Omental fat pad (tissue), 4 donors: Measurements from ENCODE around the gene FAM234A. TPM values are rescaled to one million over a fixed set of nuclear protein-coding genes. Genes with fewer than 3 reads are reported as not detected.

Source experiments
- ATAC-seq: fragments of 150-250 bp; one replicate; pipeline ENCODE4 v1.9.1; 2016; ENCODE audit warnings: mild to moderate bottlenecking, moderate library complexity; ENCODE audit not compliant: low FRiP score
- DNase-seq: peaks from one replicate; pipeline ENCODE4 v3.0.0-alpha.2; 2019; ENCODE audit warnings: low spot score
- CTCF ChIP-seq, 3 donors: fragments of 450-650 bp; IDR thresholded peaks; one replicate each; pipeline ENCODE4 v1.5.1; 2016 to 2017; ENCODE audit warnings: antibody characterized with exemption in 3 of 3, mild to moderate bottlenecking in 3 of 3, moderate library complexity in 2 of 3
- total RNA-seq, 4 donors: library from RNA; depleted of rRNA; stranded (reverse); fragments of >200 nt; gene quantifications; one replicate each; pipeline ENCODE4 v1.1.0, GENCODE V29; 2016

Gene FAM234A
- total RNA-seq, 4 donors from 2014 or later: 48.5 to 119 (median 69.3) TPM

DNA sequence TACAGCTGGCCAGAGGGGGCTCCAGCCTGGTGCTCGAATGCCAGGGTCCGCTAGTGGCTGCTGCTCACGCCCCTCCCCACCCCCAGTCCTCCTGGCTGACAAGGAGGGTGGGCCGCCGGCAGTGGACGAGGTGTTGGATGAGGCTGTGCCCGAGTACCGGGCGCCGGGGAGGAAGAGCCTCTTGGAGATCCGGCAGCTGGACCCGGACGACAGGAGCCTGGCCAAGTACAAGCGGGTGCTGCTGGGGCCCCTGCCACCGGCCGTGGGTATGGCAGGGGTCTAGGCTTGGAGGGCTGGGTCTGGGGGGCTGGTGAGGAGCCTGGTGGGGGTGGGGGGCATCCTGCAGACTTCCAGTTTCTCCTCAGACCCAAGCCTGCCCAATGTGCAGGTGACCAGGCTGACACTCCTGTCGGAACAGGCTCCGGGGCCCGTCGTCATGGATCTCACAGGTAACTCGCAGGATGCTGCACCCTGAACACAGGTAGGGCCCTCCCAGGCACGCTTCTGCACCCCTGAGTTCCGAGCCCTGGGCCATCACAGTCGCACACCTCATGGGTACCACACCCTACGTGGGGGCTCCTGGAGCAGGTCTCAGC is 47.1 kb downstream of the FAM234A start:
- ATAC-seq (no peak), DNase-seq (no peak)
- TF ChIP-seq CTCF (IDR thresholded peaks at IDR 0.05): no peak

DNA sequence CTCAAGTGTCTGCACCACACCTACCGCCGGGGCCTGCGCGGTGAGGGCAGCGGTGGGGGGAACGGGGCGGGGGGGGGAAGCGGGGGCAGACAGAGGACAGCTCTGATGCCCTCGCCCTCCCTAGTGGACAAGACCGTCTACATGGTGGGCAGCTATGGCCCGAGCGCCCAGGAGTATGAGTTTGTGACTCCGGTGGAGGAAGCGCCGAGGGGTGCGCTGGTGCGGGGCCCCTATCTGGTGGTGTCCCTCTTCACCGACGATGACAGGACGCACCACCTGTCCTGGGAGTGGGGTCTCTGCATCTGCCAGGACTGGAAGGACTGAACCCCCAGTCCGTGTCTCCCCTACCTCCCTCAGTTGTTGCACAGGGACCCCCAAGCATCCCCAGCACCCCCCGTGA is 47.9 kb downstream of the FAM234A start:
- no peak for DNase-seq
- TF ChIP-seq CTCF (IDR thresholded peaks at IDR 0.05): no peak
- no peak for ATAC-seq

GRCh38 chr16:283033-283805 is 48.6 kb downstream of the FAM234A start, which contains the start of gene PDIA2:
Gene PDIA2 (plus strand): TSS chr16:283164. CDS start chr16:283170, 6 bp downstream.
- no peak for ATAC-seq
- no peak for DNase-seq
- no peak for TF ChIP-seq CTCF (IDR thresholded peaks at IDR 0.05)

DNA sequence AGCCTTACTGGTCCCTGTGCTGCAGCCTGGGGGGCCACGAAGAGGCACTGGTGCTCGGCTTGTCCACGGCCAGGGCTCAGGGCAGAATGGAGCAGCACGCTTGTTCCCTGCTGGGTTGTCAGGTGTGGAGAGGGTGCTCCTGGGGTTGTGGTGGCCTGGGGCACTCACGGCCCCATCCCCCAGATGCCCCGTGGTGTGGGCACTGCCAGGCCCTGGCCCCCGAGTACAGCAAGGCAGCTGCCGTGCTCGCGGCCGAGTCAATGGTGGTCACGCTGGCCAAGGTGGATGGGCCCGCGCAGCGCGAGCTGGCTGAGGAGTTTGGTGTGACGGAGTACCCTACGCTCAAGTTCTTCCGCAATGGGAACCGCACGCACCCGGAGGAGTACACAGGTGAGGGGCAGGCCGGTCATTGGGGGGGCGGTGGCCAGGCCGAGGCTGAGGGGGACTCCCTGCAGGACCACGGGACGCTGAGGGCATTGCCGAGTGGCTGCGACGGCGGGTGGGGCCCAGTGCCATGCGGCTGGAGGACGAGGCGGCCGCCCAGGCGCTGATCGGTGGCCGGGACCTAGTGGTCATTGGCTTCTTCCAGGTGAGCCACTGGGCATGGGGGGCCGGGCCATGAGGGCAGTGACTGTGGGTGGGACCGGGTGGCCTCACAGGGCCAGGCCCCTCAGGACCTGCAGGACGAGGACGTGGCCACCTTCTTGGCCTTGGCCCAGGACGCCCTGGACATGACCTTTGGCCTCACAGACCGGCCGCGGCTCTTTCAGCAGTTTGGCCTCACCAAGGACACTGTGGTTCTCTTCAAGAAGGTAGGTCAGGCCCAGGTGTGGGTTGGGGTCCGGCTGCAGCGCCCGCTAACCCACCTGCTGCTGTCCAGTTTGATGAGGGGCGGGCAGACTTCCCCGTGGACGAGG is 49.8 kb downstream of the FAM234A start:
- TF ChIP-seq CTCF (IDR thresholded peaks at IDR 0.05): no peak
- no peak for ATAC-seq
- no peak for DNase-seq

- no peak for ATAC-seq
- no peak for TF ChIP-seq CTCF (IDR thresholded peaks at IDR 0.05)
Measured at GRCh38 chr16:285146-286055, 50.8 kb downstream of the FAM234A start.

More at GRCh38 chr16:285146-286055, 50.8 kb downstream of the FAM234A start:
- DNase-seq: no peak
